ENCODE data around the gene DNAH14.

DNA sequence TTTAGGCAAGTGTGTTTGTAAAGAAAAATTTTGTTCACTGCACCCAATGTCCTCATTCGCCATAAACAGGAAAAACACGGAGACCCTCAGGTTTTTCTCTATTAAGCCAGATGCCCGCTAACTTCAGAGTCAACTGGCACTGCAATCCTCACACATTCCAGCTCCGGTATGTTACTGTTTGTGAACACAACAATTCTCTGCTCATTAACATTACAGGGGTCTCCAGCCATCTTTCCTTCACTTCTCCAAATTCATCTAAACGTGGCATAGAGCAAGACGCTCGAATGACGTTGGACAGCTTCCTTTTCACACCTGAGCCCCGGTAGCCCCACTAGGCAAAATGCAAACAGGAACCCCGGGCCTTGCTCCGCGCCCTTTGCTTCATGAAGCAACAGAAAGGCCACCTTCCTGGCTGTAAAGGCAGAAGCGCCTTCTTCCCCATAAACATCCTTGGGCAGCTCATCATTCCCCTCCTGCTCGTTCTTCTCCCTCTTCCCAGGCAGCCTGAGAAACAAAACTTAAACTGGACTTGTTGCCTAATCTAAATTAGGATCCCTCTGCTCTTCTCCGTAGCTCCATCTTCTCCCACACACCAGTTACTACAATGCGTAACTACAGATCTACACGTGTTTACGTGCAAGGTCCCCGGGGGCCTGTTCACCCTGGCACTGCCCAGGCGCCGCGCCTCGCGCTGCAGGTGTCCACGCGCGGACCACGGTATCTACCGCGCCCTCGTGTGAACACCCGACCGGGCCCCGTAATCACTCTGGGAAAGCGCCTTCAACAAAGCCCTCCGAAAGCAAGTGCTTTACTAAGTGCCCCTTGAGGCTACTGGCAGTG lies 497.1 kb downstream of the DNAH14 start:
- TF ChIP-seq, protein P1, sequence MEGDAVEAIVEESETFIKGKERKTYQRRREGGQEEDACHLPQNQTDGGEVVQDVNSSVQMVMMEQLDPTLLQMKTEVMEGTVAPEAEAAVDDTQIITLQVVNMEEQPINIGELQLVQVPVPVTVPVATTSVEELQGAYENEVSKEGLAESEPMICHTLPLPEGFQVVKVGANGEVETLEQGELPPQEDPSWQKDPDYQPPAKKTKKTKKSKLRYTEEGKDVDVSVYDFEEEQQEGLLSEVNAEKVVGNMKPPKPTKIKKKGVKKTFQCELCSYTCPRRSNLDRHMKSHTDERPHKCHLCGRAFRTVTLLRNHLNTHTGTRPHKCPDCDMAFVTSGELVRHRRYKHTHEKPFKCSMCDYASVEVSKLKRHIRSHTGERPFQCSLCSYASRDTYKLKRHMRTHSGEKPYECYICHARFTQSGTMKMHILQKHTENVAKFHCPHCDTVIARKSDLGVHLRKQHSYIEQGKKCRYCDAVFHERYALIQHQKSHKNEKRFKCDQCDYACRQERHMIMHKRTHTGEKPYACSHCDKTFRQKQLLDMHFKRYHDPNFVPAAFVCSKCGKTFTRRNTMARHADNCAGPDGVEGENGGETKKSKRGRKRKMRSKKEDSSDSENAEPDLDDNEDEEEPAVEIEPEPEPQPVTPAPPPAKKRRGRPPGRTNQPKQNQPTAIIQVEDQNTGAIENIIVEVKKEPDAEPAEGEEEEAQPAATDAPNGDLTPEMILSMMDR (IDR thresholded peaks at IDR 0.05): no peak
- no peak for TF ChIP-seq EZH2 (IDR thresholded peaks at IDR 0.05; ENCODE audit: borderline replicate concordance, insufficient read depth, low read depth, low read length, poor library complexity, severe bottlenecking)

All from B cell (primary cell).